ENCODE results near the gene APC.
A peak's percentile ranks its signal among the peaks of the same experiment; 100 is the strongest.
"Not testable (repeated sequence)": the region's sequence is repeated elsewhere in the genome, so short reads cannot be mapped to it uniquely, and the experiment has no call there.

APC gene

GRCh38 chr5:112703866-112704820 lies 33.5 kb upstream of the APC start:
- H3K27me3 ChIP-seq (ENCODE audit: control insufficient read depth, insufficient read depth, low read length), result no peaks in the 10 kb centered on the region

GRCh38 chr5:112706446-112707016 lies 31.2 kb upstream of the APC start:
- H3K27me3 ChIP-seq (ENCODE audit: control insufficient read depth, insufficient read depth, low read length), result no peaks in the 10 kb centered on the region
- peaks cover 16% of the 10 kb centered on the region for H3K4me1 ChIP-seq (ENCODE audit: control insufficient read depth, insufficient read depth, low read length)
- H3K9ac ChIP-seq (ENCODE audit: low read length), result peak overlapping the region; percentile 84
- H3K36me3 ChIP-seq (ENCODE audit: control insufficient read depth, insufficient read depth, low read length), result no peaks in the 10 kb centered on the region
- no peaks in the 10 kb centered on the region for H3K9me3 ChIP-seq (ENCODE audit: control insufficient read depth, low read length)
- H3K4me3 ChIP-seq (ENCODE audit: low read length), result no peak overlapping the region

More at GRCh38 chr5:112703866-112704820, 33.5 kb upstream of the APC start:
- no peak overlapping the region for H3K4me3 ChIP-seq (ENCODE audit: low read length)
- no peaks in the 10 kb centered on the region for H3K9me3 ChIP-seq (ENCODE audit: control insufficient read depth, low read length)
- H3K4me1 ChIP-seq (ENCODE audit: control insufficient read depth, insufficient read depth, low read length), result no peaks in the 10 kb centered on the region
- H3K9ac ChIP-seq (ENCODE audit: low read length), result no peak overlapping the region
- no peaks in the 10 kb centered on the region for H3K36me3 ChIP-seq (ENCODE audit: control insufficient read depth, insufficient read depth, low read length)

GRCh38 chr5:112707187-112708102 lies 30.2 kb upstream of the APC start:
- Histone ChIP-seq H3K9me3 (ENCODE audit: control insufficient read depth, low read length) (no peaks in the 10 kb centered on the region), H3K4me3 (ENCODE audit: low read length) (peak overlapping the region; percentile 64), H3K36me3 (ENCODE audit: control insufficient read depth, insufficient read depth, low read length) (no peaks in the 10 kb centered on the region), H3K27me3 (ENCODE audit: control insufficient read depth, insufficient read depth, low read length) (no peaks in the 10 kb centered on the region), H3K4me1 (ENCODE audit: control insufficient read depth, insufficient read depth, low read length) (peaks cover 16% of the 10 kb centered on the region), H3K9ac (ENCODE audit: low read length) (peak overlapping the region; percentile 84)

- no peaks in the 10 kb centered on the region for H3K36me3 ChIP-seq (ENCODE audit: control insufficient read depth, insufficient read depth, low read length)
- peak overlapping the region; percentile 64 for H3K4me3 ChIP-seq (ENCODE audit: low read length)
- H3K27me3 ChIP-seq (ENCODE audit: control insufficient read depth, insufficient read depth, low read length), result no peaks in the 10 kb centered on the region
- peak overlapping the region; percentile 84 for H3K9ac ChIP-seq (ENCODE audit: low read length)
- peaks cover 16% of the 10 kb centered on the region for H3K4me1 ChIP-seq (ENCODE audit: control insufficient read depth, insufficient read depth, low read length)
- H3K9me3 ChIP-seq (ENCODE audit: control insufficient read depth, low read length), result no peaks in the 10 kb centered on the region
Observed at GRCh38 chr5:112708103-112708622, 29.5 kb upstream of the APC start.

GRCh38 chr5:112709416-112709815 lies 28.3 kb upstream of the APC start:
- Histone ChIP-seq H3K4me1 (ENCODE audit: control insufficient read depth, insufficient read depth, low read length) (peaks cover 16% of the 10 kb centered on the region), H3K4me3 (ENCODE audit: low read length) (no peak overlapping the region), H3K27me3 (ENCODE audit: control insufficient read depth, insufficient read depth, low read length) (no peaks in the 10 kb centered on the region), H3K9me3 (ENCODE audit: control insufficient read depth, low read length) (no peaks in the 10 kb centered on the region), H3K36me3 (ENCODE audit: control insufficient read depth, insufficient read depth, low read length) (no peaks in the 10 kb centered on the region), H3K9ac (ENCODE audit: low read length) (no peak overlapping the region)

- H3K4me3 ChIP-seq (ENCODE audit: low read length), result no peak overlapping the region
- H3K36me3 ChIP-seq (ENCODE audit: control insufficient read depth, insufficient read depth, low read length), result no peaks in the 10 kb centered on the region
- no peak overlapping the region for H3K9ac ChIP-seq (ENCODE audit: low read length)
- no peaks in the 10 kb centered on the region for H3K9me3 ChIP-seq (ENCODE audit: control insufficient read depth, low read length)
- H3K4me1 ChIP-seq (ENCODE audit: control insufficient read depth, insufficient read depth, low read length), result peaks cover 16% of the 10 kb centered on the region
- no peaks in the 10 kb centered on the region for H3K27me3 ChIP-seq (ENCODE audit: control insufficient read depth, insufficient read depth, low read length)
Observed at GRCh38 chr5:112710896-112711295, 26.8 kb upstream of the APC start.

GRCh38 chr5:112711436-112711835 lies 26.2 kb upstream of the APC start:
- Histone ChIP-seq H3K9me3 (ENCODE audit: control insufficient read depth, low read length) (no peaks in the 10 kb centered on the region), H3K27me3 (ENCODE audit: control insufficient read depth, insufficient read depth, low read length) (no peaks in the 10 kb centered on the region), H3K9ac (ENCODE audit: low read length) (no peak overlapping the region), H3K4me3 (ENCODE audit: low read length) (no peak overlapping the region), H3K36me3 (ENCODE audit: control insufficient read depth, insufficient read depth, low read length) (no peaks in the 10 kb centered on the region), H3K4me1 (ENCODE audit: control insufficient read depth, insufficient read depth, low read length) (peaks cover 16% of the 10 kb centered on the region)

- Histone ChIP-seq H3K9ac (ENCODE audit: low read length) (no peak overlapping the region), H3K9me3 (ENCODE audit: control insufficient read depth, low read length) (no peaks in the 10 kb centered on the region), H3K36me3 (ENCODE audit: control insufficient read depth, insufficient read depth, low read length) (no peaks in the 10 kb centered on the region), H3K27me3 (ENCODE audit: control insufficient read depth, insufficient read depth, low read length) (no peaks in the 10 kb centered on the region), H3K4me1 (ENCODE audit: control insufficient read depth, insufficient read depth, low read length) (peaks cover 18% of the 10 kb centered on the region), H3K4me3 (ENCODE audit: low read length) (no peak overlapping the region)
Observed at GRCh38 chr5:112713206-112713605, 24.5 kb upstream of the APC start.

GRCh38 chr5:112716895-112717294 lies 20.8 kb upstream of the APC start:
- H3K27me3 ChIP-seq (ENCODE audit: control insufficient read depth, insufficient read depth, low read length); H3K36me3 ChIP-seq (ENCODE audit: control insufficient read depth, insufficient read depth, low read length); H3K4me3 ChIP-seq (ENCODE audit: low read length); H3K9ac ChIP-seq (ENCODE audit: low read length); H3K4me1 ChIP-seq (ENCODE audit: control insufficient read depth, insufficient read depth, low read length); H3K9me3 ChIP-seq (ENCODE audit: control insufficient read depth, low read length): not testable (repeated sequence)

GRCh38 chr5:112717506-112718082 lies 20.1 kb upstream of the APC start:
- Histone ChIP-seq H3K4me3 (ENCODE audit: low read length) (no peak overlapping the region), H3K9ac (ENCODE audit: low read length) (no peak overlapping the region), H3K27me3 (ENCODE audit: control insufficient read depth, insufficient read depth, low read length) (no peaks in the 10 kb centered on the region), H3K9me3 (ENCODE audit: control insufficient read depth, low read length) (no peaks in the 10 kb centered on the region), H3K4me1 (ENCODE audit: control insufficient read depth, insufficient read depth, low read length) (peaks cover 3% of the 10 kb centered on the region), H3K36me3 (ENCODE audit: control insufficient read depth, insufficient read depth, low read length) (no peaks in the 10 kb centered on the region)

- H3K27me3 ChIP-seq (ENCODE audit: control insufficient read depth, insufficient read depth, low read length), result no peaks in the 10 kb centered on the region
- H3K4me1 ChIP-seq (ENCODE audit: control insufficient read depth, insufficient read depth, low read length), result peaks cover 3% of the 10 kb centered on the region
- no peak overlapping the region for H3K4me3 ChIP-seq (ENCODE audit: low read length)
- no peak overlapping the region for H3K9ac ChIP-seq (ENCODE audit: low read length)
- no peaks in the 10 kb centered on the region for H3K36me3 ChIP-seq (ENCODE audit: control insufficient read depth, insufficient read depth, low read length)
- H3K9me3 ChIP-seq (ENCODE audit: control insufficient read depth, low read length), result no peaks in the 10 kb centered on the region
Observed at GRCh38 chr5:112718344-112718743, 19.3 kb upstream of the APC start.
